DOHH2 (cell line): ENCODE results near the gene HOTAIR.
A peak's percentile ranks its signal among the peaks of the same experiment; 100 is the strongest.

Source experiments
- H3F3A ChIP-seq: fragments of 200-600 bp; sonication (generic), shearing (Covaris generic); 2 replicates; pipeline ENCODE4 v1.6.0; 2016; ENCODE audit warnings: antibody characterized with exemption, mild to moderate bottlenecking; ENCODE audit not compliant: control insufficient read depth, insufficient read depth
- H3K27ac ChIP-seq: fragments of 200-600 bp; sonication (generic); 2 replicates; pipeline ENCODE4 v1.5.1; 2014; ENCODE audit warnings: low read depth, mild to moderate bottlenecking, low read length, moderate library complexity
- H3K27me3 ChIP-seq: fragments of 200-600 bp; sonication (generic); 2 replicates; pipeline ENCODE4 v1.6.1; 2014; ENCODE audit warnings: mild to moderate bottlenecking, low read length, mixed read lengths; ENCODE audit not compliant: control insufficient read depth
- H3K36me3 ChIP-seq: fragments of 200-600 bp; sonication (generic); 2 replicates; pipeline ENCODE4 v1.6.1; 2014; ENCODE audit warnings: mild to moderate bottlenecking, low read length, moderate library complexity, mixed read lengths; ENCODE audit not compliant: control insufficient read depth
- H3K4me1 ChIP-seq: fragments of 200-600 bp; sonication (generic); 2 replicates; pipeline ENCODE4 v1.6.1; 2014; ENCODE audit warnings: mild to moderate bottlenecking, low read length, mixed read lengths; ENCODE audit not compliant: control insufficient read depth
- H3K4me2 ChIP-seq: fragments of 200-600 bp; sonication (generic); 2 replicates; pipeline ENCODE4 v1.6.0; 2014; ENCODE audit warnings: mild to moderate bottlenecking, low read length, moderate library complexity
- H3K4me3 ChIP-seq: fragments of 200-600 bp; sonication (generic); 2 replicates; pipeline ENCODE4 v1.5.1; 2014; ENCODE audit warnings: mild to moderate bottlenecking, low read length, mixed read lengths
- H3K79me2 ChIP-seq: fragments of 200-600 bp; sonication (generic); 2 replicates; pipeline ENCODE4 v1.6.1; 2014; ENCODE audit warnings: mild to moderate bottlenecking, low read length, mixed read lengths; ENCODE audit not compliant: control insufficient read depth
- H3K9me2 ChIP-seq: fragments of 200-600 bp; sonication (generic); replicated peaks from 2 replicates; pipeline ENCODE4 v1.6.1; 2014; ENCODE audit warnings: mild to moderate bottlenecking, low read length, mixed read lengths; ENCODE audit not compliant: control insufficient read depth
- H3K9me3 ChIP-seq: fragments of 200-600 bp; sonication (generic); 2 replicates; pipeline ENCODE4 v1.6.1; 2014; ENCODE audit warnings: antibody characterized with exemption, low read length, mixed read lengths; ENCODE audit not compliant: control insufficient read depth, insufficient read depth
- H4K20me1 ChIP-seq: fragments of 200-600 bp; sonication (generic); 2 replicates; pipeline ENCODE4 v1.6.0; 2014; ENCODE audit warnings: low read depth, mild to moderate bottlenecking, antibody characterized with exemption, low read length, moderate library complexity; ENCODE audit not compliant: control insufficient read depth, insufficient read depth
- EZH2phosphoT487 ChIP-seq: fragments of 200-600 bp; sonication (generic); IDR thresholded peaks from 2 replicates; pipeline ENCODE4 v1.6.1; 2017; ENCODE audit warnings: borderline replicate concordance, mild to moderate bottlenecking, antibody characterized with exemption, low read length, moderate library complexity, mixed read lengths
- TF ChIP-seq, protein P1 (sequence below): fragments of 200-600 bp; sonication (generic); IDR thresholded peaks from one replicate; pipeline ENCODE4 v1.5.1; 2014; ENCODE audit warnings: antibody characterized with exemption, mild to moderate bottlenecking, low read depth, low read length; ENCODE audit not compliant: poor library complexity, severe bottlenecking

The HOTAIR gene

DNA sequence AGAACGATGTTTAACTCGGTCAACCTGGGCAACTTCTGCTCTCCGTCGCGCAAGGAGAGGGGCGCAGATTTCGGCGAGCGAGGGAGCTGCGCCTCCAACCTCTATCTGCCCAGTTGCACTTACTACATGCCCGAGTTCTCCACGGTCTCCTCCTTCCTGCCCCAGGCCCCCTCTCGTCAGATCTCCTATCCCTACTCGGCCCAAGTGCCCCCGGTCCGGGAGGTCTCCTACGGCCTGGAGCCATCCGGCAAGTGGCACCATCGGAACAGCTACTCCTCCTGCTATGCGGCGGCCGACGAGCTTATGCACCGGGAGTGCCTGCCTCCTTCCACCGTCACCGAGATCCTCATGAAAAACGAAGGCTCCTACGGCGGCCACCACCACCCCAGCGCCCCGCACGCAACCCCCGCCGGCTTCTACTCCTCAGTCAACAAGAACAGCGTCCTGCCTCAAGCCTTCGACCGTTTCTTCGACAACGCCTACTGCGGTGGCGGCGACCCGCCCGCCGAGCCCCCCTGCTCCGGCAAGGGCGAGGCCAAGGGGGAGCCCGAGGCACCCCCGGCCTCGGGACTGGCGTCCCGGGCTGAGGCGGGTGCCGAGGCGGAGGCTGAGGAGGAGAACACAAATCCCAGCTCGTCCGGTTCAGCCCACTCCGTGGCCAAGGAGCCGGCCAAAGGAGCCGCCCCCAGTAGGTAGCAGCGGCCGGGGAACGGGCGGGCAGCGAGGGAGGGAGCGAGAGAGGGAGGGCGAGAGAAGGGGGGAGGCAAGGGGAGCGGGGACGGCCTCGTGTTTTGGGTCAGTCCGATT, 1.3 kb downstream of the HOTAIR start:
- peak overlapping the region; percentile 69 for H3K4me3 ChIP-seq
- H3K79me2 ChIP-seq: no peaks in the 10 kb centered on the region
- H3K36me3 ChIP-seq: no peaks in the 10 kb centered on the region
- no peaks in the 10 kb centered on the region for H3K9me2 ChIP-seq
- no peaks in the 10 kb centered on the region for H3F3A ChIP-seq
- no peaks in the 10 kb centered on the region; the same call in 1 of the 2 replicates for H4K20me1 ChIP-seq
- H3K4me1 ChIP-seq: peaks cover 35% of the 10 kb centered on the region
- no peaks in the 10 kb centered on the region for H3K9me3 ChIP-seq
- H3K4me2 ChIP-seq: peak overlapping the region; percentile 71
- no peak for TF ChIP-seq EZH2phosphoT487
- TF ChIP-seq, protein P1, sequence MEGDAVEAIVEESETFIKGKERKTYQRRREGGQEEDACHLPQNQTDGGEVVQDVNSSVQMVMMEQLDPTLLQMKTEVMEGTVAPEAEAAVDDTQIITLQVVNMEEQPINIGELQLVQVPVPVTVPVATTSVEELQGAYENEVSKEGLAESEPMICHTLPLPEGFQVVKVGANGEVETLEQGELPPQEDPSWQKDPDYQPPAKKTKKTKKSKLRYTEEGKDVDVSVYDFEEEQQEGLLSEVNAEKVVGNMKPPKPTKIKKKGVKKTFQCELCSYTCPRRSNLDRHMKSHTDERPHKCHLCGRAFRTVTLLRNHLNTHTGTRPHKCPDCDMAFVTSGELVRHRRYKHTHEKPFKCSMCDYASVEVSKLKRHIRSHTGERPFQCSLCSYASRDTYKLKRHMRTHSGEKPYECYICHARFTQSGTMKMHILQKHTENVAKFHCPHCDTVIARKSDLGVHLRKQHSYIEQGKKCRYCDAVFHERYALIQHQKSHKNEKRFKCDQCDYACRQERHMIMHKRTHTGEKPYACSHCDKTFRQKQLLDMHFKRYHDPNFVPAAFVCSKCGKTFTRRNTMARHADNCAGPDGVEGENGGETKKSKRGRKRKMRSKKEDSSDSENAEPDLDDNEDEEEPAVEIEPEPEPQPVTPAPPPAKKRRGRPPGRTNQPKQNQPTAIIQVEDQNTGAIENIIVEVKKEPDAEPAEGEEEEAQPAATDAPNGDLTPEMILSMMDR: no peak
- H3K27me3 ChIP-seq: peaks cover 67% of the 10 kb centered on the region
- no peak overlapping the region for H3K27ac ChIP-seq

- Histone ChIP-seq H3K4me3 (peak within 1 kb of the TSS; percentile 69), H3K27ac (no peak within 1 kb of the TSS), H3K27me3 (peaks cover 71% of the 10 kb centered on the region), H4K20me1 (no peaks in the 10 kb centered on the region; the same call in 1 of the 2 replicates), H3K9me2 (no peaks in the 10 kb centered on the region), H3K79me2 (no peaks in the 10 kb centered on the region), H3K4me2 (peak within 1 kb of the TSS; percentile 71), H3F3A (no peaks in the 10 kb centered on the region), H3K36me3 (no peaks in the 10 kb centered on the region), H3K4me1 (peaks cover 30% of the 10 kb centered on the region), H3K9me3 (no peaks in the 10 kb centered on the region)
- TF ChIP-seq EZH2phosphoT487: no peak
- TF ChIP-seq, protein P1: no peak
Observed at GRCh38 chr12:53972722-53973235, 2.0 kb downstream of the HOTAIR start, which contains the start of gene HOXC11. TSS of gene HOXC11 (plus strand) at chr12:53973126. CDS start at chr12:53973242, 116 bp downstream.

GRCh38 chr12:53972152-53972702, 2.5 kb downstream of the HOTAIR start:
- no peak for TF ChIP-seq EZH2phosphoT487
- TF ChIP-seq, protein P1: no peak
- Histone ChIP-seq H4K20me1 (no peaks in the 10 kb centered on the region; the same call in 1 of the 2 replicates), H3K9me3 (no peaks in the 10 kb centered on the region), H3K4me2 (no peak overlapping the region), H3F3A (no peaks in the 10 kb centered on the region), H3K4me3 (no peak overlapping the region), H3K79me2 (no peaks in the 10 kb centered on the region), H3K27me3 (peaks cover 76% of the 10 kb centered on the region), H3K9me2 (no peaks in the 10 kb centered on the region), H3K36me3 (no peaks in the 10 kb centered on the region), H3K4me1 (peaks cover 24% of the 10 kb centered on the region), H3K27ac (no peak overlapping the region)
